H1 (cell line): ENCODE data around the gene RFXAP.

ENCODE experiments used
- CTCF ChIP-seq, 3 experiments: IDR thresholded peaks; 1 replicate in 2 of 3; 2 replicates in 1 of 3; pipeline versions ENCODE4 v1.5.1 to v1.6.1; 2011; ENCODE audit warnings: low read length in 3 of 3, mild to moderate bottlenecking in 3 of 3, inconsistent platforms in 2 of 3, low read depth in 1 of 3, moderate library complexity in 1 of 3; ENCODE audit not compliant: insufficient read depth in 1 of 3; ENCODE audit errors: control extremely low read depth in 1 of 3
- EGR1 ChIP-seq: IDR thresholded peaks from 2 replicates; pipeline ENCODE4 v1.6.1; 2011; ENCODE audit warnings: low read depth, low read length, borderline replicate concordance
- EP300 ChIP-seq, 2 experiments: IDR thresholded peaks; 1 replicate in 1 of 2; 2 replicates in 1 of 2; pipeline ENCODE4 v1.6.1; 2011 to 2012; ENCODE audit warnings: low read depth in 2 of 2, low read length in 2 of 2, mild to moderate bottlenecking in 2 of 2, borderline replicate concordance in 1 of 2, inconsistent platforms in 1 of 2, moderate library complexity in 1 of 2
- FOSL1 ChIP-seq: IDR thresholded peaks from 2 replicates; pipeline ENCODE4 v1.6.1; 2011; ENCODE audit warnings: mild to moderate bottlenecking, low read depth, low read length, moderate library complexity; ENCODE audit not compliant: insufficient read depth
- KDM1A ChIP-seq: fragments of 200-600, 300-600 bp; sonication (generic); IDR thresholded peaks from 2 replicates; pipeline ENCODE4 v1.7.1; 2016; ENCODE audit warnings: mild to moderate bottlenecking, low read length, borderline replicate concordance
- POLR2A ChIP-seq, 2 experiments: IDR thresholded peaks; 1 replicate in 1 of 2; 2 replicates in 1 of 2; pipeline ENCODE4 v1.6.1; 2011; ENCODE audit warnings: low read depth in 2 of 2, low read length in 2 of 2, mild to moderate bottlenecking in 2 of 2; ENCODE audit errors: control extremely low read depth in 1 of 2
- POLR2AphosphoS5 ChIP-seq: IDR thresholded peaks from 2 replicates; pipeline ENCODE4 v1.6.1; 2011; ENCODE audit warnings: low read depth, low read length
- SP2 ChIP-seq: IDR thresholded peaks from 2 replicates; pipeline ENCODE4 v1.6.1; 2012; ENCODE audit warnings: mild to moderate bottlenecking, low read length, inconsistent platforms
- SRF ChIP-seq: IDR thresholded peaks from 2 replicates; pipeline ENCODE4 v1.6.1; 2011; ENCODE audit warnings: mild to moderate bottlenecking, low read depth, low read length, moderate library complexity
- TAF1 ChIP-seq: IDR thresholded peaks from 2 replicates; pipeline ENCODE4 v1.6.1; 2011; ENCODE audit warnings: mild to moderate bottlenecking, low read depth, low read length
- TBP ChIP-seq: IDR thresholded peaks from 2 replicates; pipeline ENCODE4 v1.6.1; 2011; ENCODE audit warnings: low read depth, low read length, improper control_type of control experiment
- TEAD4 ChIP-seq: IDR thresholded peaks from 2 replicates; pipeline ENCODE4 v1.6.1; 2012; ENCODE audit warnings: low read depth, low read length, inconsistent platforms, mixed read lengths
- ZNF274 ChIP-seq: IDR thresholded peaks from 2 replicates; pipeline ENCODE4 v1.7.0; 2012; ENCODE audit warnings: low read length, borderline replicate concordance; ENCODE audit errors: extremely low read depth

GRCh38 chr13:36783890-36784289, 35.1 kb upstream of the RFXAP start:
- TF ChIP-seq POLR2AphosphoS5 (no peak), CTCF (IDR thresholded peaks at IDR 0.05; ENCODE audit: control extremely low read depth in 1 of 3, insufficient read depth in 1 of 3, low read depth in 1 of 3, low read length in 3 of 3) (no peak), POLR2A (IDR thresholded peaks at IDR 0.05; ENCODE audit: control extremely low read depth in 1 of 2, low read depth in 2 of 2, low read length in 2 of 2) (no peak), FOSL1 (no peak), EP300 (IDR thresholded peaks at IDR 0.05; ENCODE audit: borderline replicate concordance in 1 of 2, low read depth in 2 of 2, low read length in 2 of 2) (no peak), TBP (no peak), ZNF274 (no peak), SP2 (no peak), TAF1 (no peak), TEAD4 (no peak), KDM1A (no peak), SRF (no peak), EGR1 (no peak)
